K562 (cell line): ENCODE results near the gene ATG10. TPM values are rescaled to one million over a fixed set of nuclear protein-coding genes. Genes with fewer than 3 reads are reported as not detected.

ENCODE experiments used
- ATAC-seq: fragments of 200-7000 bp; cut with Tn5 transposase; 3 replicates; pipeline ENCODE4 v1.9.1; 2020; ENCODE audit warnings: moderate library complexity
- BruUV-seq: library from RNA; stranded (reverse); fragments of 400-500 nt; replicated peaks from 2 replicates; lab custom pipeline; 2021; lab: Mats Ljungman, UMichigan
- CTCF ChIA-PET: fragments of 300-600 bp; formaldehyde crosslinking; extraction: SDS; loops from one replicate; lab custom pipeline; 2021; ENCODE audit warnings: low intra/inter-chr PET ratio; lab: Yijun Ruan, JAX
- POLR2A ChIA-PET: fragments of 300-600, 350-650 bp; sonication (Branson Sonifier 250); formaldehyde crosslinking; extraction: SDS; loops from one replicate; lab custom pipeline; 2021; ENCODE audit warnings: antibody characterized with exemption, inconsistent platforms; lab: Yijun Ruan, JAX
- DNase-seq, 4 experiments: peaks; one replicate each; pipeline versions ENCODE4 v3.0.0 to v3.0.0-alpha.2; 2011 to 2018; ENCODE audit warnings: low spot score in 3 of 4, mixed read lengths in 3 of 4; ENCODE audit errors: extremely low read depth in 1 of 4
- FAIRE-seq: peaks from 2 replicates; lab custom pipeline; 2011; peaks lifted over from hg19 to GRCh38; lab: Jason Lieb, UNC
- H2AFZ ChIP-seq: 2 replicates; pipeline ENCODE4 v1.6.0; 2011; ENCODE audit warnings: low read depth, low read length, control low read depth, inconsistent platforms
- H3K27ac ChIP-seq: fragments of 200-600 bp; 3 replicates; pipeline ENCODE4 v1.8.0; 2011; ENCODE audit warnings: low read depth, mild to moderate bottlenecking, control low read depth, inconsistent platforms, low read length, moderate library complexity, mixed read lengths; ENCODE audit errors: extremely low read depth
- H3K27me3 ChIP-seq, 2 experiments: fragments of 300-600 bp in 1 of 2; 2 replicates in 1 of 2; 3 replicates in 1 of 2; pipeline versions ENCODE4 v1.6.0 to v1.8.0; 2011; ENCODE audit warnings: inconsistent platforms in 2 of 2, low read length in 2 of 2, mild to moderate bottlenecking in 1 of 2, mixed read lengths in 1 of 2, moderate library complexity in 1 of 2; ENCODE audit not compliant: control insufficient read depth in 2 of 2, insufficient read depth in 2 of 2
- H3K36me3 ChIP-seq: fragments of 300-600 bp; 3 replicates; pipeline ENCODE4 v1.8.0; 2011; ENCODE audit warnings: mild to moderate bottlenecking, low read length, inconsistent platforms; ENCODE audit not compliant: control insufficient read depth, insufficient read depth
- H3K4me1 ChIP-seq, 2 experiments: fragments of 200-600 bp in 1 of 2; replicated peaks in 1 of 2; 2 replicates in 1 of 2; 3 replicates in 1 of 2; pipeline versions ENCODE4 v1.5.1 to v1.8.0; 2011; ENCODE audit warnings: inconsistent platforms in 2 of 2, low read length in 2 of 2, mild to moderate bottlenecking in 1 of 2, mixed read lengths in 1 of 2, moderate library complexity in 1 of 2; ENCODE audit not compliant: control insufficient read depth in 2 of 2, insufficient read depth in 2 of 2
- H3K4me2 ChIP-seq: 2 replicates; pipeline ENCODE4 v1.6.1; 2011; ENCODE audit warnings: low read length, control low read depth, inconsistent platforms, mixed read lengths; ENCODE audit not compliant: insufficient read depth
- H3K4me3 ChIP-seq: fragments of 200-600 bp; sonication (generic), shearing (Covaris generic); 2 replicates; pipeline ENCODE4 v1.5.1; 2016; ENCODE audit warnings: control low read depth, inconsistent platforms
- H3K79me2 ChIP-seq: fragments of 200-600 bp; 3 replicates; pipeline ENCODE4 v1.8.0; 2011; ENCODE audit warnings: low read length, inconsistent platforms; ENCODE audit not compliant: control insufficient read depth, insufficient read depth
- H3K9ac ChIP-seq, 2 experiments: 2 replicates each; pipeline versions ENCODE4 v1.6.0 to v1.6.1; 2011; ENCODE audit warnings: low read depth in 2 of 2, low read length in 2 of 2, control low read depth in 1 of 2, inconsistent platforms in 1 of 2, mild to moderate bottlenecking in 1 of 2, mixed read lengths in 1 of 2; ENCODE audit not compliant: insufficient read depth in 1 of 2
- H3K9me1 ChIP-seq: one replicate; pipeline ENCODE4 v1.6.0; 2011; ENCODE audit warnings: inconsistent platforms, mild to moderate bottlenecking, low read length, moderate library complexity; ENCODE audit not compliant: control insufficient read depth, insufficient read depth
- H3K9me3 ChIP-seq: replicated peaks from 2 replicates; pipeline ENCODE4 v1.5.1; 2011; ENCODE audit warnings: low read depth, low read length, inconsistent platforms; ENCODE audit not compliant: control insufficient read depth, insufficient read depth
- H4K20me1 ChIP-seq: replicated peaks from 2 replicates; pipeline ENCODE4 v1.6.1; 2011; ENCODE audit warnings: low read length, inconsistent platforms, mixed read lengths; ENCODE audit not compliant: control insufficient read depth, insufficient read depth
- ADNP ChIP-seq: fragments of 200-800 bp; sonication (Bioruptor generic); IDR thresholded peaks from 2 replicates; pipeline ENCODE4 v1.6.1; 2016; ENCODE audit warnings: missing genetic modification characterization, missing compliant biosample characterization
- BHLHE40 ChIP-seq: IDR thresholded peaks from 2 replicates; pipeline ENCODE4 v1.6.1; 2011; ENCODE audit warnings: low read length, improper control_type of control experiment
- CBFA2T3 ChIP-seq: fragments of 450-650 bp; IDR thresholded peaks from 2 replicates; pipeline ENCODE4 v1.6.1; 2017
- CXXC5 ChIP-seq: fragments of 250-450 bp; sonication (Bioruptor Pico); IDR thresholded peaks from 2 replicates; pipeline ENCODE4 v1.8.0; 2022; ENCODE audit warnings: inconsistent platforms, mild to moderate bottlenecking, moderate library complexity
- GATAD2A ChIP-seq: fragments of 450-650 bp; IDR thresholded peaks from 2 replicates; pipeline ENCODE4 v1.6.1; 2017
- IRF2 ChIP-seq: sonication (generic); formaldehyde crosslinking; IDR thresholded peaks from 2 replicates; pipeline ENCODE4 v1.8.1; 2022; ENCODE audit warnings: mild to moderate bottlenecking, missing genetic modification reagents
- LARP7 ChIP-seq: fragments of 450-650 bp; IDR thresholded peaks from 2 replicates; pipeline ENCODE4 v1.6.1; 2016
- MAFK ChIP-seq: IDR thresholded peaks from 2 replicates; pipeline ENCODE4 v1.6.1; 2011; ENCODE audit warnings: low read length, improper control_type of control experiment
- MCM7 ChIP-seq, 2 experiments: fragments of 450-650 bp; IDR thresholded peaks; 2 replicates each; pipeline ENCODE4 v1.6.1; 2016 to 2018
- NCOA4 ChIP-seq: fragments of 450-650 bp; IDR thresholded peaks from 2 replicates; pipeline ENCODE4 v1.6.1; 2018; ENCODE audit warnings: mild to moderate bottlenecking; ENCODE audit not compliant: partially characterized antibody
- POLR2H ChIP-seq: IDR thresholded peaks from 2 replicates; pipeline ENCODE4 v1.6.1; 2016; ENCODE audit warnings: missing genetic modification characterization, low read depth, mild to moderate bottlenecking, control low read depth, missing compliant biosample characterization, moderate library complexity
- PTRF ChIP-seq: fragments of 450-650 bp; IDR thresholded peaks from 2 replicates; pipeline ENCODE4 v1.6.1; 2016; ENCODE audit warnings: mild to moderate bottlenecking, missing genetic modification characterization, missing compliant biosample characterization
- RAD21 ChIP-seq, 2 experiments: fragments of 250-450 bp in 1 of 2; fragments of 450-650 bp in 1 of 2; sonication (Bioruptor Pico) in 1 of 2; formaldehyde crosslinking in 1 of 2; IDR thresholded peaks in 1 of 2; conservative IDR thresholded peaks in 1 of 2; 2 replicates each; pipeline versions ENCODE4 v1.4.0 to v1.8.0; 2020 to 2022; ENCODE audit warnings: mild to moderate bottlenecking in 2 of 2, moderate library complexity in 1 of 2
- SMAD2 ChIP-seq: fragments of 150-350 bp; IDR thresholded peaks from 2 replicates; pipeline ENCODE4 v1.6.1; 2014; ENCODE audit warnings: low read depth, mild to moderate bottlenecking, low read length
- SOX6 ChIP-seq: fragments of 450-650 bp; IDR thresholded peaks from 2 replicates; pipeline ENCODE4 v1.6.1; 2014; ENCODE audit warnings: mild to moderate bottlenecking
- TARDBP ChIP-seq: fragments of 450-650 bp; IDR thresholded peaks from 2 replicates; pipeline ENCODE4 v1.6.1; 2016
- TCFL5 ChIP-seq: fragments of 250-450 bp; sonication (Bioruptor Pico); conservative IDR thresholded peaks from 2 replicates; pipeline ENCODE4 v1.6.1; 2021; ENCODE audit warnings: mild to moderate bottlenecking, moderate library complexity, matching md5 sums
- in situ Hi-C: fragments of 300-500 bp; cut with MboI; formaldehyde crosslinking; loops from 4 replicates; pipeline ENCODE4 v1.15.0; 2018; ENCODE audit warnings: inconsistent platforms, mixed read lengths
- intact Hi-C: fragments of 100-400 bp; cut with micrococcal nuclease; formaldehyde crosslinking; loops from 2 replicates; pipeline ENCODE4 v1.14.2; 2022
- polyA plus RNA-seq, 8 experiments: library from polyadenylated mRNA; depleted of rRNA in 4 of 8; stranded (reverse) in 5 of 8; unstranded in 3 of 8; fragments of >200 nt; fragmentation: Nextera tagmentation in 2 of 8; fragmentation: Illumina TruSeq in 1 of 8; extraction: Ambion mirVana in 2 of 8; extraction: Trizol in 1 of 8; gene quantifications; 2 replicates each; pipeline versions ENCODE4 v1.2.1 to v1.2.3, GENCODE V29; 2011 to 2014; ENCODE audit warnings: inconsistent platforms in 1 of 8, missing spikeins in 1 of 8
- total RNA-seq, 7 experiments: library from RNA; depleted of rRNA in 6 of 7; stranded (reverse); fragments of >200 nt in 6 of 7; fragmentation: Illumina TruSeq in 2 of 7; extraction: Trizol in 2 of 7; gene quantifications; 2 replicates each; pipeline versions ENCODE4 v1.2.1 to v1.2.3, GENCODE V29; 2011 to 2021; ENCODE audit warnings: low replicate concordance in 1 of 7
- TF ChIP-seq, protein P1 (sequence below): fragments of 250-450 bp; sonication (Bioruptor Pico); IDR thresholded peaks from 2 replicates; pipeline ENCODE4 v1.4.0; 2020

ATG10 gene
- total and polyA plus RNA-seq, 9 of the 15 experiments (the other 6 are each of a cell fraction or from before 2014, with no cell fraction given), result 7.0 to 18.8 (median 14.6) TPM

DNA sequence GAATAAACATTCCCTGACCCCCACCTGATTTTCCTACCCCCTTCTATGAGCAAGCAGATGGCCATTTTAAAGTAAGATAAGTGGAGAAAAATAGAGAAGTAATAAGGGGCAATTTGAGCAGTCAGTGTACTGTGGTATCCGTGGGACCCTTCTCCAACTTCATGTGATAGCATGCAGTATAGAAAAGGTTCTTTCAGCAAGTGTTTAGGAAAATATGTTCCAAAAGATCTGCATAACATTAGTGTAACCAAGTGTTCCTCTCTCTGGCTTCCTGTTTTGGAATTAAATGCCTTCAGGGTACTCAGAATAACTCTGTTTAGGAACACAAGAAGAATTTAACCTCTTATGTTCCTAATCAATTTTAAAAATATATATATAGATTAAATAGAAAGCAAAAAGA is 134.9 kb downstream of the ATG10 start (continued):
- TF ChIP-seq IRF2 (CRISPR knock-in tag), result no peak
- no peak for TF ChIP-seq TCFL5 (CRISPR knock-in tag)
- TF ChIP-seq, all 486 proteins: peak for 0

DNA sequence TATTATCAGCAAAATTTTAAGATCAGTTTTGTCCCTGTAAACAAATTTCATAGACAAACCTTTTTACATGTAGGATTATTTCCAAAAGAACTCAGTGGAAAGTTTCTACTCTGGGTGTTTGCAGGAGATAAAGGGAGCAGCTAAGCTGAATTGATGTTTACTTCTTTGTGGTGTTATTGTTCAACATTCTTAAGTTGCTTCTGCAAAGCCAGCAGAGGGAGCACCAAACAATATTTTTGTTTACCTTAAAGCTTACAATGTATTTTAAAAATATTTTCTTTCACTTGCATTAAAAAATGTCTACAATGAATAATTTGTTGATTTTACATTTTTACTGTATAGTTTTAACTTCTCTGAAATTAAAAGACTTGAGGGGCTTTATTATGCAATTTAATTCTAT is 135.4 kb downstream of the ATG10 start:
- no TSS peak for BruUV-seq
- ChIA-PET CTCF (interaction anchor here (1.1 to 1.2 kb wide), 2 partner anchors 59 to 1457 kb away, joined by 3 to 4 read pairs; no protein-coding TSS in a partner anchor), POLR2A (interaction anchor here (1.3 kb wide), 1 partner anchor 15 kb away, joined by 3 read pairs; no protein-coding TSS in a partner anchor)
- TF ChIP-seq NCOA4, result no peak
- TF ChIP-seq TARDBP, result no peak
- TF ChIP-seq MAFK, result no peak
- no peak for TF ChIP-seq GATAD2A
- TF ChIP-seq SOX6, result peak; percentile 48; the same call in 1 of the 2 replicates
- TF ChIP-seq CXXC5 (CRISPR knock-in tag), result no peak
- no peak for TF ChIP-seq PTRF (tag)
- no peak for TF ChIP-seq ADNP
- TF ChIP-seq, protein P1, sequence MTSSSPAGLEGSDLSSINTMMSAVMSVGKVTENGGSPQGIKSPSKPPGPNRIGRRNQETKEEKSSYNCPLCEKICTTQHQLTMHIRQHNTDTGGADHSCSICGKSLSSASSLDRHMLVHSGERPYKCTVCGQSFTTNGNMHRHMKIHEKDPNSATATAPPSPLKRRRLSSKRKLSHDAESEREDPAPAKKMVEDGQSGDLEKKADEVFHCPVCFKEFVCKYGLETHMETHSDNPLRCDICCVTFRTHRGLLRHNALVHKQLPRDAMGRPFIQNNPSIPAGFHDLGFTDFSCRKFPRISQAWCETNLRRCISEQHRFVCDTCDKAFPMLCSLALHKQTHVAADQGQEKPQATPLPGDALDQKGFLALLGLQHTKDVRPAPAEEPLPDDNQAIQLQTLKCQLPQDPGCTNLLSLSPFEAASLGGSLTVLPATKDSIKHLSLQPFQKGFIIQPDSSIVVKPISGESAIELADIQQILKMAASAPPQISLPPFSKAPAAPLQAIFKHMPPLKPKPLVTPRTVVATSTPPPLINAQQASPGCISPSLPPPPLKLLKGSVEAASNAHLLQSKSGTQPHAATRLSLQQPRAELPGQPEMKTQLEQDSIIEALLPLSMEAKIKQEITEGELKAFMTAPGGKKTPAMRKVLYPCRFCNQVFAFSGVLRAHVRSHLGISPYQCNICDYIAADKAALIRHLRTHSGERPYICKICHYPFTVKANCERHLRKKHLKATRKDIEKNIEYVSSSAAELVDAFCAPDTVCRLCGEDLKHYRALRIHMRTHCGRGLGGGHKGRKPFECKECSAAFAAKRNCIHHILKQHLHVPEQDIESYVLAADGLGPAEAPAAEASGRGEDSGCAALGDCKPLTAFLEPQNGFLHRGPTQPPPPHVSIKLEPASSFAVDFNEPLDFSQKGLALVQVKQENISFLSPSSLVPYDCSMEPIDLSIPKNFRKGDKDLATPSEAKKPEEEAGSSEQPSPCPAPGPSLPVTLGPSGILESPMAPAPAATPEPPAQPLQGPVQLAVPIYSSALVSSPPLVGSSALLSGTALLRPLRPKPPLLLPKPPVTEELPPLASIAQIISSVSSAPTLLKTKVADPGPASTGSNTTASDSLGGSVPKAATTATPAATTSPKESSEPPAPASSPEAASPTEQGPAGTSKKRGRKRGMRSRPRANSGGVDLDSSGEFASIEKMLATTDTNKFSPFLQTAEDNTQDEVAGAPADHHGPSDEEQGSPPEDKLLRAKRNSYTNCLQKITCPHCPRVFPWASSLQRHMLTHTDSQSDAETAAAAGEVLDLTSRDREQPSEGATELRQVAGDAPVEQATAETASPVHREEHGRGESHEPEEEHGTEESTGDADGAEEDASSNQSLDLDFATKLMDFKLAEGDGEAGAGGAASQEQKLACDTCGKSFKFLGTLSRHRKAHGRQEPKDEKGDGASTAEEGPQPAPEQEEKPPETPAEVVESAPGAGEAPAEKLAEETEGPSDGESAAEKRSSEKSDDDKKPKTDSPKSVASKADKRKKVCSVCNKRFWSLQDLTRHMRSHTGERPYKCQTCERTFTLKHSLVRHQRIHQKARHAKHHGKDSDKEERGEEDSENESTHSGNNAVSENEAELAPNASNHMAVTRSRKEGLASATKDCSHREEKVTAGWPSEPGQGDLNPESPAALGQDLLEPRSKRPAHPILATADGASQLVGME, result no peak
- no peak for TF ChIP-seq LARP7
- TF ChIP-seq RAD21 (CRISPR knock-in tag; conservative IDR thresholded peaks at IDR 0.05 in 1 of 2, IDR thresholded peaks at IDR 0.05 in 1 of 2), result peak; percentile 54 to 57
- no peak for TF ChIP-seq BHLHE40
- no peak for TF ChIP-seq POLR2H
- TF ChIP-seq MCM7 (IDR thresholded peaks at IDR 0.05), result no peak
- no peak for TF ChIP-seq SMAD2
- no peak for TF ChIP-seq CBFA2T3

More for the DNA sequence above, 135.4 kb downstream of the ATG10 start:
- Histone ChIP-seq H3K27ac (peak overlapping the region; percentile 20; the same call in 1 of the 3 replicates), H3K4me1 (peaks cover 0 to 5% of the 10 kb centered on the region in 2 experiments; a peak in 3 of 5 replicates), H3K4me2 (no peak overlapping the region), H3K4me3 (no peak overlapping the region), H3K9me3 (no peaks in the 10 kb centered on the region), H3K36me3 (no peaks in the 10 kb centered on the region), H3K27me3 (no peaks in the 10 kb centered on the region), H4K20me1 (no peaks in the 10 kb centered on the region), H3K9ac (no peak overlapping the region), H3K9me1 (no peaks in the 10 kb centered on the region), H2AFZ (no peak overlapping the region; the same call in 1 of the 2 replicates), H3K79me2 (no peaks in the 10 kb centered on the region)
- DNase-seq, result peak in 2 of 4 experiments; percentile 21 to 25
- in situ Hi-C loops (no loop called here), intact Hi-C loops (loop anchor here (2.0 to 5.0 kb wide), 2 partner anchors 60 to 120 kb away; no protein-coding TSS in a partner anchor)
- ATAC-seq, result peak; percentile 68
- FAIRE-seq, result peak; percentile 11
